Measurements from ENCODE around the gene CCDC141.

Gene CCDC141

DNA sequence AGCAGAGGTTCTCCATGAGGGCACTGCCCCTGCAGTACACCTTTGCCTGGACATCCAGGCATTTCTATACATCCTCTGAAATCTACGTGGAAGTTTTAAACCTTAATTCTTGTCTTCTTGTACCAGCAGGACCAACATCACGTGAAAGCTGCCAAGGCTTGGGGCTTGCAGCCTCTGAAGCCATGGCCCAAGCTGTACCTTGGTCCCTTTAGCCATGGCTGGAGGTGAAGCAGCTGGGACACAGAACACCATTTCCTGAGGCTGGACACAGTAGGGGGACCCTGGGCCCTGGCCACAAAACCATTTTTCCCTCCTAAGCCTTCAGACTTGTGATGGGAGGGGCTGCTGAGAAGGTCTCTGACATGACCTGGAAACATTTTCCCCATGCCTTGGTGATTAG, 32.8 kb upstream of the CCDC141 start:
- TF ChIP-seq CTCF (IDR thresholded peaks at IDR 0.05; ENCODE audit: insufficient read depth, low read length, poor library complexity, severe bottlenecking): no peak
- DNase-seq (ENCODE audit: extremely low read depth, insufficient read length): no peak
- no peak overlapping the region for H3K4me3 ChIP-seq (replicated peaks; ENCODE audit: low read depth, low read length)
- no peaks in the 10 kb centered on the region for H3K27me3 ChIP-seq (replicated peaks; ENCODE audit: control insufficient read depth, insufficient read depth, low read length)
- H3K36me3 ChIP-seq (ENCODE audit: control insufficient read depth, insufficient read depth, low read length): no peaks in the 10 kb centered on the region

GRCh38 chr2:179081954-179082353, 32.0 kb upstream of the CCDC141 start:
- H3K27me3 ChIP-seq (replicated peaks; ENCODE audit: control insufficient read depth, insufficient read depth, low read length): no peaks in the 10 kb centered on the region
- DNase-seq (ENCODE audit: extremely low read depth, insufficient read length): no peak
- H3K36me3 ChIP-seq (ENCODE audit: control insufficient read depth, insufficient read depth, low read length): no peaks in the 10 kb centered on the region
- TF ChIP-seq CTCF (IDR thresholded peaks at IDR 0.05; ENCODE audit: insufficient read depth, low read length, poor library complexity, severe bottlenecking): no peak
- H3K4me3 ChIP-seq (replicated peaks; ENCODE audit: low read depth, low read length): no peak overlapping the region

- no peak overlapping the region for H3K4me3 ChIP-seq (replicated peaks; ENCODE audit: low read depth, low read length)
- no peak for TF ChIP-seq CTCF (IDR thresholded peaks at IDR 0.05; ENCODE audit: insufficient read depth, low read length, poor library complexity, severe bottlenecking)
- DNase-seq (ENCODE audit: extremely low read depth, insufficient read length): no peak
- no peaks in the 10 kb centered on the region for H3K36me3 ChIP-seq (ENCODE audit: control insufficient read depth, insufficient read depth, low read length)
- H3K27me3 ChIP-seq (replicated peaks; ENCODE audit: control insufficient read depth, insufficient read depth, low read length): no peaks in the 10 kb centered on the region
These were observed 22.6 kb upstream of the CCDC141 start for GRCh38 chr2:179072527-179072926.

DNA sequence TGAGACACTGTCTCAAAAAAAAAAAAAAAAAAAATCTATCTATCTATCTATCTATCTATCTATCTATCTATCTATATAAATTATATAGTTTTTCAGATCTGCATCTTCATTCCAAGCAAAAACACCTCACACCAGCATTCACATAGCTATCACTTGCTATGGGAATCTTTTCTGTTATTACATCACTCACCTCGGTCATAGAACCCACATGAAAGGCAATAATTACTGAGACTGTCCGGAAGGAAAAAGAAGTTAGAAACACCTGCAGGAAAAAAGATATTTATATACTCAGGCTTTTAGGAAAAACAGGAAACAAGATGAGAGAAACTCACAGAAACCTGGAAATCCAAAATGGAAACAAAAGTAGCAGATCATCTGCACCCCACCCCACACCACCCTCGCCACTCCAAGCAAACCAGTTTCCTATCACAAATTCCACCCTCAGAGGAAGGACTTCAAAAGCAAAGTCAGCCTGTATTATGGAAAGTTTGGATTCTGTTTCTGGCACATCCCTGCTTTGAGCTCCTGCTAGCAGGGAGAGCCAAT, 21.9 kb upstream of the CCDC141 start:
- H3K27me3 ChIP-seq (replicated peaks; ENCODE audit: control insufficient read depth, insufficient read depth, low read length): no peaks in the 10 kb centered on the region
- no peak for DNase-seq (ENCODE audit: extremely low read depth, insufficient read length)

DNA sequence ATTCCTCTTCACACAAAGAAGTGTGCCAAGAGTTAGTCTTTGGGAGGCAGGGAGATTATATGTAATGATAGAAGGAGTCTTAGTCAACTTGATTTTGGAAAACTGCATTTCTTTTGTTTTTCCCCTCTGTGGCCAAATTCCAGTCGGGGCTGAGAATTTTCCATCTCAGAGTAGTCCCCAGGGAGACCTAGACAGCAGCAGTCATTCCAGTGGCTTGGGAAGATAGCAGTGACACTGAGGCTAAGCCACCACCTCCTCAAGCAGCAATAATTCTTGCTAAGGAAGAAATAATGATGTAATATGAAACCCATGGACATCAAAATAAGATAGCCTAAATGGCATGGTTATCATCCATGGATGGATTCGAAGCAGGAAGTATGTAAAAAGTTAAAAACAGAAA, 21.0 kb upstream of the CCDC141 start:
- DNase-seq (ENCODE audit: extremely low read depth, insufficient read length): no peak

More for the DNA sequence above, 21.9 kb upstream of the CCDC141 start:
- no peak overlapping the region for H3K4me3 ChIP-seq (replicated peaks; ENCODE audit: low read depth, low read length)
- H3K36me3 ChIP-seq (ENCODE audit: control insufficient read depth, insufficient read depth, low read length): no peaks in the 10 kb centered on the region
- no peak for TF ChIP-seq CTCF (IDR thresholded peaks at IDR 0.05; ENCODE audit: insufficient read depth, low read length, poor library complexity, severe bottlenecking)

More for the DNA sequence above, 21.0 kb upstream of the CCDC141 start:
- no peaks in the 10 kb centered on the region for H3K36me3 ChIP-seq (ENCODE audit: control insufficient read depth, insufficient read depth, low read length)
- H3K27me3 ChIP-seq (replicated peaks; ENCODE audit: control insufficient read depth, insufficient read depth, low read length): no peaks in the 10 kb centered on the region
- TF ChIP-seq CTCF (IDR thresholded peaks at IDR 0.05; ENCODE audit: insufficient read depth, low read length, poor library complexity, severe bottlenecking): no peak
- no peak overlapping the region for H3K4me3 ChIP-seq (replicated peaks; ENCODE audit: low read depth, low read length)

Data from GM06990 (cell line).